Karpas-422 (cell line): Measurements from ENCODE around the gene ALOX15B. TPM values are rescaled to one million over a fixed set of nuclear protein-coding genes. Genes with fewer than 3 reads are reported as not detected.

Source experiments
- DNase-seq: peaks from one replicate; pipeline ENCODE4 v3.0.0-alpha.2; 2015
- H2AFZ ChIP-seq: fragments of 200-600 bp; sonication (generic); 2 replicates; pipeline ENCODE4 v1.6.1; 2014; ENCODE audit warnings: antibody characterized with exemption, low read length, mixed read lengths
- H3K27ac ChIP-seq: fragments of 200-600 bp; sonication (generic); 2 replicates; pipeline ENCODE4 v1.5.1; 2014; ENCODE audit warnings: mild to moderate bottlenecking, low read length, moderate library complexity
- H3K27me3 ChIP-seq: fragments of 200-600 bp; sonication (generic); 2 replicates; pipeline ENCODE4 v1.6.1; 2014; ENCODE audit warnings: low read length, mixed read lengths
- H3K36me3 ChIP-seq: fragments of 200-600 bp; sonication (generic); 2 replicates; pipeline ENCODE4 v1.6.1; 2014; ENCODE audit warnings: low read length, mixed read lengths; ENCODE audit not compliant: insufficient read depth
- H3K4me1 ChIP-seq: fragments of 200-600 bp; sonication (generic); 2 replicates; pipeline ENCODE4 v1.6.1; 2014; ENCODE audit warnings: mild to moderate bottlenecking, low read length, mixed read lengths
- H3K4me2 ChIP-seq: fragments of 200-600 bp; sonication (generic); 2 replicates; pipeline ENCODE4 v1.6.1; 2014; ENCODE audit warnings: low read length, low read depth, mild to moderate bottlenecking; ENCODE audit not compliant: poor library complexity, severe bottlenecking
- H3K4me3 ChIP-seq: fragments of 200-600 bp; sonication (generic); 2 replicates; pipeline ENCODE4 v1.5.1; 2014; ENCODE audit warnings: mild to moderate bottlenecking, antibody characterized with exemption, low read length, mixed read lengths
- H3K79me2 ChIP-seq: fragments of 200-600 bp; sonication (generic); 2 replicates; pipeline ENCODE4 v1.6.1; 2014; ENCODE audit warnings: mild to moderate bottlenecking, low read length, mixed read lengths
- H3K9ac ChIP-seq: fragments of 200-600 bp; sonication (generic); 2 replicates; pipeline ENCODE4 v1.6.0; 2014; ENCODE audit warnings: low read length
- H3K9me2 ChIP-seq: fragments of 200-600 bp; sonication (generic), shearing (Covaris generic); replicated peaks from 2 replicates; pipeline ENCODE4 v1.6.0; 2014; ENCODE audit warnings: mild to moderate bottlenecking, low read length, moderate library complexity; ENCODE audit not compliant: insufficient read depth
- H3K9me3 ChIP-seq: fragments of 300-700, 200-600 bp; sonication (generic); 2 replicates; pipeline ENCODE4 v1.6.1; 2014; ENCODE audit warnings: low read length, mixed read lengths
- H4K20me1 ChIP-seq: fragments of 200-600 bp; sonication (generic); 2 replicates; pipeline ENCODE4 v1.6.1; 2014; ENCODE audit warnings: mild to moderate bottlenecking, antibody characterized with exemption, low read length, low read depth; ENCODE audit not compliant: insufficient read depth
- total RNA-seq: library from RNA; depleted of rRNA; stranded (reverse); fragments of >200 nt; shearing (Covaris generic); gene quantifications from 2 replicates; pipeline ENCODE4 v1.2.3, GENCODE V29; 2014; ENCODE audit warnings: low replicate concordance

The ALOX15B gene
- total RNA-seq, 1 experiment from 2014 or later, result not detected

DNA sequence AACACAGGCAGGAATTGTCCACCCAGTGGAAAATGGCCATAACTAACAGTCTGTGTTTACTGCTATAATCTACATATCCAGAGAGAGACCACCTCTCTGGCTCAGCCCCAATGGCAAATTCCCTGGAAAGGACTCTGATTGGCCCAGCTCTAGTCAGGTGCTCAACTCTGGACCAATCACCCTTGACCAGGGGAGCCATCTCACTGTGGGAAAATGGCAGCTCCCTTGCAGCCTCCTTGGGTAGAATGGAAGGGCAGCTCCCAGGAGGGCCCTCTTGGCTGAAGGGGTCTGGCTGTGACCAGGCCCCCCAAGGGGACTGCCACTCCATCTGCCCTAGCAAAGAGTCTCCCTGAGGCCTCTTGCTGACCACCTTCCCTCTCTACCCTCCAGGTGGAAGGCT, 3.1 kb downstream of the ALOX15B start:
- H3K27ac ChIP-seq, result no peak overlapping the region
- H3K9ac ChIP-seq, result no peak overlapping the region
- no peak overlapping the region for H3K4me3 ChIP-seq
- H3K79me2 ChIP-seq, result no peaks in the 10 kb centered on the region
- no peaks in the 10 kb centered on the region for H3K27me3 ChIP-seq
- peak; percentile 63 for DNase-seq
- H3K4me2 ChIP-seq, result no peak overlapping the region
- no peaks in the 10 kb centered on the region for H3K4me1 ChIP-seq
- H3K36me3 ChIP-seq, result no peaks in the 10 kb centered on the region
- no peaks in the 10 kb centered on the region for H3K9me2 ChIP-seq
- H3K9me3 ChIP-seq, result no peaks in the 10 kb centered on the region
- no peaks in the 10 kb centered on the region for H4K20me1 ChIP-seq
- H2AFZ ChIP-seq, result peak overlapping the region; percentile 77; the same call in 1 of the 2 replicates

DNA sequence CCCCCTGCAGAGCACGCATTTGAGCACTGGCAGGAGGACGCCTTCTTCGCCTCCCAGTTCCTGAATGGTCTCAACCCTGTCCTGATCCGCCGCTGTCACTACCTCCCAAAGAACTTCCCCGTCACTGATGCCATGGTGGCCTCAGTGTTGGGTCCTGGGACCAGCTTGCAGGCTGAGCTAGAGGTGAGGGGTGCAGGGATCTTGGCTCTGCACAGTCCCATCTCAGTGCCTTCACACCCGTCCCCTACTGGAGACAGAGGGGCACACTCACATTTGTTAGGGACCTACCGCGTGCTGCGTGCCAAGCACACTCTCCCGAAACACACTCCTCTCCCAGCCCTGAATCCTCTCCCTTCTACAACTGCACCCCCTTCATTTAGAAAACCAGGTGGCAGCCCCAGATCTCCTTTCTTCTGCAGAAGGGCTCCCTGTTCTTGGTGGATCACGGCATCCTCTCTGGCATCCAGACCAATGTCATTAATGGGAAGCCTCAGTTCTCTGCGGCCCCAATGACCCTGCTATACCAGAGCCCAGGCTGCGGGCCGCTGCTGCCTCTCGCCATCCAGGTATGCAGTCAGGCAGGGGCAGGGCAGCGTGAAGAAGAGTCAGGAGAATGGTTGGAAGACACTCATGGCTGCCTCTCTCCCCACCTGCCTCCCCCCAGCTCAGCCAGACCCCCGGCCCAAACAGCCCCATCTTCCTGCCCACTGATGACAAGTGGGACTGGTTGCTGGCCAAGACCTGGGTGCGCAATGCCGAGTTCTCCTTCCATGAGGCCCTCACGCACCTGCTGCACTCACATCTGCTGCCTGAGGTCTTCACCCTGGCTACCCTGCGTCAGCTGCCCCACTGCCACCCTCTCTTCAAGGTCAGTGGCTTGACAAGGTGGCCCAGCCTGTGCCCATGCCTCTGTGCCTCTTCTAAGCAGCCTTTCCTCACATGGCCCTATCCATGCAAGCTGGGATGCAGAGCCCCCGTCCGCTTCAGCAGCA, 6.3 kb downstream of the ALOX15B start:
- no peak overlapping the region for H3K4me2 ChIP-seq
- no peaks in the 10 kb centered on the region for H3K36me3 ChIP-seq
- no peaks in the 10 kb centered on the region for H3K9me3 ChIP-seq
- no peak overlapping the region for H3K9ac ChIP-seq
- no peak overlapping the region for H3K4me3 ChIP-seq
- H3K27me3 ChIP-seq, result no peaks in the 10 kb centered on the region
- H3K27ac ChIP-seq, result no peak overlapping the region
- no peaks in the 10 kb centered on the region for H3K79me2 ChIP-seq
- no peak overlapping the region for H2AFZ ChIP-seq
- no peaks in the 10 kb centered on the region for H3K4me1 ChIP-seq
- no peaks in the 10 kb centered on the region for H4K20me1 ChIP-seq
- DNase-seq, result no peak
- no peaks in the 10 kb centered on the region for H3K9me2 ChIP-seq

DNA sequence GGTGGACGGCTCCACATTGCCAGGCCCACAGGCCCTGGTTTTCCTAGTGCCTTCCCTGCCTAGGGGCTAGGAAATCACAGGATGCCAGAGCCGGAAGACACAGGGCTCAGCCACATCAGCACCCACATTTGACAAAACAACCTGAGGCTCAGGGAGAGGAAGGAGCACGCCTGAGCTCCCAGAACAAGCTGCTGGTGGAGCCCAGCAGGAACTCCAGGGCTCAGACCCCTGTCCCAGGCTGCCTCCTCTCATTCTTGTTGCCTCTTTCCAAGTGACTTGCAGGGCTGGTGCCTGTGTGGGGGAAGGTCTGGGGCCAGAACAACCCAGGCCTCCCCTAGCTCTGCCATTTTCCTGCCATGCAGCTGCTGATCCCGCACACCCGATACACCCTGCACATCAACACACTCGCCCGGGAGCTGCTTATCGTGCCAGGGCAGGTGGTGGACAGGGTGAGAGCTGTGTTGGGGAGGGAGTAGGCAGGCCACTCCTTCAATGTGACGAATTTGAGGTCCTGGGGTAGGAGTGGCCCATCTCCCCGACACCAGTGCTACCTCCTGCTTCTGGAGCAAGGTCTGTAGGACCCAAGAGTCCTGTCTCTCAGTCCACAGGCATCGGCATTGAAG, 7.6 kb downstream of the ALOX15B start:
- Histone ChIP-seq H3K9ac (no peak overlapping the region), H2AFZ (no peak overlapping the region), H3K79me2 (no peaks in the 10 kb centered on the region), H3K27ac (no peak overlapping the region), H3K9me2 (no peaks in the 10 kb centered on the region), H3K27me3 (no peaks in the 10 kb centered on the region), H3K36me3 (no peaks in the 10 kb centered on the region), H3K4me2 (no peak overlapping the region), H4K20me1 (no peaks in the 10 kb centered on the region), H3K9me3 (no peaks in the 10 kb centered on the region), H3K4me1 (no peaks in the 10 kb centered on the region), H3K4me3 (no peak overlapping the region)
- DNase-seq, result no peak

DNA sequence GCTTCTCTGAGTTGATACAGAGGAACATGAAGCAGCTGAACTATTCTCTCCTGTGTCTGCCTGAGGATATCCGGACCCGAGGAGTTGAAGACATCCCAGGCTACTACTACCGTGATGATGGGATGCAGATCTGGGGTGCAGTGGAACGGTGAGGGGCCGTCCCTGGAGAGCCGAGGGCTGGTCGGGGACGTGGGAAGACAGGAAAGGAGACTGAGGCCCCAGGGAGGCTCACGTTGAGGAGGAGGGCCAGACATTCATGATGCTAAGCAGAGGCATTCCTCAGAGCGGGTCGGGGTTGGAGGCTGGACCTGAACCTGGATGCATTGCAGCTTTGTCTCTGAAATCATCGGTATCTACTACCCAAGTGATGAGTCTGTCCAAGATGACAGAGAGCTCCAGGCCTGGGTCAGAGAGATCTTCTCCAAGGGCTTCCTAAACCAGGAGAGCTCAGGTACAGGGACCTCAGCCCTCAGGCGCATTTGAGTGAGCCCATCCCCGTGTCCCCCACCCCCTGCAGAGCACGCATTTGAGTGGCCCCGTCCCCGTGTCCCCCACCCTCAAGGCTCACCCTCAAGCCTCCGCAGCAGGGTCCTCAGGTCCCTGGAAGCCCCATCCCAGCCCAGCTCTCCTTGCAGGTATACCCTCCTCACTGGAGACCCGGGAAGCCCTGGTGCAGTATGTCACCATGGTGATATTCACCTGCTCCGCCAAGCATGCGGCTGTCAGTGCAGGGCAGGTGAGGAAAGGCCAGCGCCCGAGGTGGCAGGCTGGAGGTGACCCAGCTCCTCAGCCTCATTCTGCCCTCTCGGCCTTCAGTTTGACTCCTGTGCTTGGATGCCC, 8.3 kb downstream of the ALOX15B start:
- Histone ChIP-seq H3K4me1 (no peaks in the 10 kb centered on the region), H4K20me1 (no peaks in the 10 kb centered on the region), H3K9ac (no peak overlapping the region), H3K27me3 (no peaks in the 10 kb centered on the region), H3K4me2 (no peak overlapping the region), H3K36me3 (no peaks in the 10 kb centered on the region), H3K27ac (no peak overlapping the region), H3K4me3 (no peak overlapping the region), H3K9me3 (no peaks in the 10 kb centered on the region), H2AFZ (no peak overlapping the region), H3K79me2 (no peaks in the 10 kb centered on the region), H3K9me2 (no peaks in the 10 kb centered on the region)
- DNase-seq, result no peak

DNA sequence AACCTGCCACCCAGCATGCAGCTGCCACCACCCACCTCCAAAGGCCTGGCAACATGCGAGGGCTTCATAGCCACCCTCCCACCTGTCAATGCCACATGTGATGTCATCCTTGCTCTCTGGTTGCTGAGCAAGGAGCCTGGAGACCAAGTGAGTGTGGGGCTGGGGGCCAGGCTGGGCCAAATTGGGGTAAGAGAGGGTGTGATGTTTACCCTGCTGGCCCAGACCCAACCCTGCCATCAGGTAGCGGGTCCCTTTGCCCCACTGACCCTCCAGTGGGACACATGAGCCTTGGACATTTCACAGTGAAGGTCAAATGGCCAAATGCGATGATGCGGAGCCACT, 8.9 kb downstream of the ALOX15B start:
- H3K27me3 ChIP-seq, result no peaks in the 10 kb centered on the region
- no peak for DNase-seq
- no peaks in the 10 kb centered on the region for H3K9me3 ChIP-seq

DNA sequence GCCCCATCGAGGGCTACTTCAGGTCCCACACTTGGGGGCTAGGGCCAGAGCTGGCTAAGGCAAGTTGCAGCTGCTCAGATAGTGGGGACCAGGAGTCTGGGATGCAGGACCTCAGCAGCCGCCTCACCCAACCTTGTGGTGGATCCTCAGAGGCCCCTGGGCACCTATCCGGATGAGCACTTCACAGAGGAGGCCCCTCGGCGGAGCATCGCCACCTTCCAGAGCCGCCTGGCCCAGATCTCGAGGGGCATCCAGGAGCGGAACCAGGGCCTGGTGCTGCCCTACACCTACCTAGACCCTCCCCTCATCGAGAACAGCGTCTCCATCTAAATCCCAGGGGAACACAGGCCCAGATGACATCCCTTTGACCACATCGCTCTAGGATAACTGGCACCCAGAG, 9.4 kb downstream of the ALOX15B start:
- 0 out of 2 replicates have a peak, but pooled peaks cover 4% of the 10 kb centered on the region for H4K20me1 ChIP-seq
- no peak overlapping the region for H3K4me2 ChIP-seq
- H2AFZ ChIP-seq, result no peak overlapping the region
- H3K9me3 ChIP-seq, result no peaks in the 10 kb centered on the region
- no peaks in the 10 kb centered on the region for H3K4me1 ChIP-seq
- H3K36me3 ChIP-seq, result no peaks in the 10 kb centered on the region
- H3K4me3 ChIP-seq, result no peak overlapping the region
- no peaks in the 10 kb centered on the region for H3K79me2 ChIP-seq
- no peaks in the 10 kb centered on the region for H3K27me3 ChIP-seq
- H3K27ac ChIP-seq, result no peak overlapping the region
- no peaks in the 10 kb centered on the region for H3K9me2 ChIP-seq
- no peak overlapping the region for H3K9ac ChIP-seq
- no peak for DNase-seq

More for the DNA sequence above, 8.9 kb downstream of the ALOX15B start:
- 0 out of 2 replicates have a peak, but pooled peaks cover under 1% of the 10 kb centered on the region for H4K20me1 ChIP-seq
- H3K4me1 ChIP-seq, result no peaks in the 10 kb centered on the region
- H3K9ac ChIP-seq, result no peak overlapping the region
- no peak overlapping the region for H3K4me2 ChIP-seq
- H3K4me3 ChIP-seq, result no peak overlapping the region
- no peaks in the 10 kb centered on the region for H3K9me2 ChIP-seq
- H2AFZ ChIP-seq, result no peak overlapping the region
- H3K79me2 ChIP-seq, result no peaks in the 10 kb centered on the region
- no peak overlapping the region for H3K27ac ChIP-seq
- no peaks in the 10 kb centered on the region for H3K36me3 ChIP-seq

DNA sequence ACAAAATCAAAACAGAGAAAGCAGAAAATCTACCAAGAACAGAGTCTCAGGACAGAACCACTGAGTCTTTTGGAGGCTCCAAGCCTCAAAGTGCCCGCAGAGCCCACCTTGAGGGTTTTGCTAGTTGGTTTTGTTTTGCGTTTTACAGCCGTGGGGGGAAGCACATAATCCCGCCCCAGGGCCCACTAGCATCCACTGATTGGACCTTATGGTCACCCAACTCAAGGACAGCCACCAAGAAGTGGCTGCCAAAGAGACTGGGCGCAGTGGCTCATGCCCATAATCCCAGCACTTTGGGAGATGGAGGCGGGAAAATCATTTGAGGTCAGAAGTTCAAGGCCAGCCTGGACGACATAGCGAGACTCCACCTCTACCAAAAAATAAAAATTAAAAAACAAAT, 9.9 kb downstream of the ALOX15B start:
- H2AFZ ChIP-seq, result no peak overlapping the region
- H3K27ac ChIP-seq, result no peak overlapping the region
- H3K9me3 ChIP-seq, result no peaks in the 10 kb centered on the region
- DNase-seq, result no peak
- no peak overlapping the region for H3K9ac ChIP-seq
- no peak overlapping the region for H3K4me3 ChIP-seq
- 0 out of 2 replicates have a peak, but pooled peaks cover 6% of the 10 kb centered on the region for H4K20me1 ChIP-seq
- H3K27me3 ChIP-seq, result no peaks in the 10 kb centered on the region
- H3K4me2 ChIP-seq, result no peak overlapping the region
- no peaks in the 10 kb centered on the region for H3K79me2 ChIP-seq
- no peaks in the 10 kb centered on the region for H3K4me1 ChIP-seq
- no peaks in the 10 kb centered on the region for H3K36me3 ChIP-seq
- no peaks in the 10 kb centered on the region for H3K9me2 ChIP-seq

DNA sequence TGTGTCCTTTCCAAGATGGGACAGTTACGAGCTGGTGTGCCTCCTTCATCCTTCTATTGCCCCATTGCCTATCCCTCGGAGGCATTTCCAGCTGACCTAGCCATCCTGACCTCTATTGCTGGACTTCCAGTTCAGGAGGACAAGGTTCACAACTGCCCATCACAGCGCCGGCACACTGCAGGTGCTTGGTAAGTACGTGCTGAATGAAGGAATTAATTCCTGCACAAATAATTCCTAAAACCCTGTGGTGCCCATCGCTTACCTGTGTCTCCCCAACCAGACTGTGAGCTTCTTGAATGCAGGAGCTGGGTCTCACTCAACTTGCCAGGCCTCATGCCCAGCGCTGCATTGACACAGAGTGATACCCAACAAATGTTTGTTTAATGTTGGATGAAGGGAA, 13.0 kb downstream of the ALOX15B start:
- no peaks in the 10 kb centered on the region for H3K4me1 ChIP-seq
- no peaks in the 10 kb centered on the region for H3K36me3 ChIP-seq
- no peaks in the 10 kb centered on the region for H3K27me3 ChIP-seq
- H3K9ac ChIP-seq, result no peak overlapping the region
- no peaks in the 10 kb centered on the region for H3K9me2 ChIP-seq
- no peak overlapping the region for H2AFZ ChIP-seq
- H3K9me3 ChIP-seq, result no peaks in the 10 kb centered on the region
- DNase-seq, result no peak
- no peak overlapping the region for H3K4me3 ChIP-seq
- 0 out of 2 replicates have a peak, but pooled peaks cover 6% of the 10 kb centered on the region for H4K20me1 ChIP-seq
- no peak overlapping the region for H3K4me2 ChIP-seq
- no peaks in the 10 kb centered on the region for H3K79me2 ChIP-seq
- H3K27ac ChIP-seq, result no peak overlapping the region
